ENCODE results near the gene FOXO3. TPM values are rescaled to one million over a fixed set of nuclear protein-coding genes. Genes with fewer than 3 reads are reported as not detected.

FOXO3 gene
- polyA plus RNA-seq, 1 of the 3 experiments (the other 2 are of a cell fraction): 8.1 TPM

- no peaks in the 10 kb centered on the region for H3K9me3 ChIP-seq
- no peaks in the 10 kb centered on the region for H3K27me3 ChIP-seq (ENCODE audit: insufficient read depth)
- CTCF ChIA-PET: interaction anchor here (1.2 to 1.3 kb wide), 2 partner anchors 12 to 72 kb away, joined by 3 to 4 read pairs; no protein-coding TSS in a partner anchor
- no peaks in the 10 kb centered on the region for H3K9me2 ChIP-seq
- no peak overlapping the region for H2AFZ ChIP-seq (ENCODE audit: low read depth)
- peaks cover 0 to 4% of the 10 kb centered on the region in 2 experiments for H3K36me3 ChIP-seq (replicated peaks in 1 of 2; ENCODE audit: control insufficient read depth in 1 of 2, insufficient read depth in 2 of 2, low read length in 1 of 2)
- no peak overlapping the region for H3K27ac ChIP-seq (ENCODE audit: low read depth in 2 of 2, low read length in 1 of 2)
- TF ChIP-seq YY1 (IDR thresholded peaks at IDR 0.05; ENCODE audit: low read depth): no peak
- no peak for TF ChIP-seq POLR2AphosphoS5 (IDR thresholded peaks at IDR 0.05; ENCODE audit: low read depth, low read length)
- TF ChIP-seq EP300 (IDR thresholded peaks at IDR 0.05; ENCODE audit: borderline replicate concordance in 1 of 2, low read depth in 1 of 2, low read length in 1 of 2): no peak
- no peak for TF ChIP-seq ZBTB33 (IDR thresholded peaks at IDR 0.05; ENCODE audit: borderline replicate concordance, low read depth)
- no peak for TF ChIP-seq PBX3 (IDR thresholded peaks at IDR 0.05)
- no peak for TF ChIP-seq NRF1 (IDR thresholded peaks at IDR 0.05; ENCODE audit: low read depth, low read length)
- no peak for TF ChIP-seq MAX (IDR thresholded peaks at IDR 0.05; ENCODE audit: low read depth)
- TF ChIP-seq RXRA (IDR thresholded peaks at IDR 0.05; ENCODE audit: borderline replicate concordance, low read depth): no peak
- TF ChIP-seq USF1 (IDR thresholded peaks at IDR 0.05; ENCODE audit: borderline replicate concordance, low read depth): no peak
- TF ChIP-seq MXI1 (IDR thresholded peaks at IDR 0.05; ENCODE audit: low read depth, low read length): no peak
- no peak for TF ChIP-seq JUND (IDR thresholded peaks at IDR 0.05)
- 93% methylated on average over 7 of the region's 7 CpGs for WGBS (ENCODE audit: low lambda C conversion rate)
- H4K20me1 ChIP-seq (ENCODE audit: insufficient read depth): no peaks in the 10 kb centered on the region
- H3F3A ChIP-seq (replicated peaks; ENCODE audit: insufficient read depth): no peaks in the 10 kb centered on the region
- DNase-seq: no peak
- no peak overlapping the region for H3K4me2 ChIP-seq
- POLR2A ChIA-PET: no interaction called here
- no peaks in the 10 kb centered on the region for H3K79me2 ChIP-seq (ENCODE audit: insufficient read depth)
- H3K4me3 ChIP-seq (ENCODE audit: low read depth in 2 of 2, low read length in 1 of 2): no peak overlapping the region
- H3K9ac ChIP-seq: no peak overlapping the region
- no peaks in the 10 kb centered on the region; a peak in 1 of 4 replicates for H3K4me1 ChIP-seq (ENCODE audit: control insufficient read depth in 1 of 2, insufficient read depth in 2 of 2, low read depth in 1 of 2, low read length in 1 of 2)
Observed at GRCh38 chr6:108726726-108727339, 166.1 kb downstream of the FOXO3 start.

DNA sequence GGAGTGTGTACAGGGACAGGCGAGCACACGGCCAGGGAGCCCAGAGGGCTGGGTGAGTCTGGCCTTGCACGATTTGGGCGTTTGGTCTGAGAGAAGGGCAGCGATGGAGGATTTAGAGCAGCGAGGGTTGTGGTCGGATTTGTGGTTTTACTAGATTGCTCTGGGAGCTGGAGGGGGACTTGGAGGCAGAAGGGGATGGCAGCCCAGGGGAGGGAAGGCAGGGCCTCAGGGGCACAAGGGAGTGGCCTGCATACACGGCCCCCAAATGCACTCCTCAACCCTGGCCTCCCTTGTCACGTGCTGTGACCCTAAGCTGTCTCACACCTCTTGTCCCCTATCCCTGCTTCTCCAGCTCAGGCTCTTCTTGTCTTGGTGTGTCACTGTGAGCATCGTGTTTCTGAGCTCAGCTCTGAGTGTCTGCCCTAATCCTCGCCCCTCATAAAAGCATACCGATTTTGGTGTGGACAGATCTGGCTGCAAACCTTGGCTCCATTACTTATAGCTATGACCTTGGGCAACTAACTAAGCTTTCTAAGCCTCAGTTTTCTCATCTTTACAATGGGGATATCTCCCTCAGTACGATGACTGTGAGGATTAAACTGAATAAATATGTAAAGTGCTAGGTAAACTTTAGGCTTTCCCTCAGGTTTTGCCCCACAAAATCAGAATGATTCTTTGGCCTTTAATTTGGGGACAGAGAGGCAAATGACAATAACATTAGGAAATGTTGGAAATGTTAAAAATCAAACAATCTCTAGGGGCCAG, 167.4 kb downstream of the FOXO3 start:
- Histone ChIP-seq H3F3A (replicated peaks; ENCODE audit: insufficient read depth) (no peaks in the 10 kb centered on the region), H4K20me1 (ENCODE audit: insufficient read depth) (no peaks in the 10 kb centered on the region), H3K4me3 (ENCODE audit: low read depth in 2 of 2, low read length in 1 of 2) (no peak overlapping the region), H3K4me2 (no peak overlapping the region), H3K9me2 (no peaks in the 10 kb centered on the region), H3K27me3 (ENCODE audit: insufficient read depth) (no peaks in the 10 kb centered on the region), H3K36me3 (replicated peaks in 1 of 2; ENCODE audit: control insufficient read depth in 1 of 2, insufficient read depth in 2 of 2, low read length in 1 of 2) (peaks cover 0 to 4% of the 10 kb centered on the region in 2 experiments), H2AFZ (ENCODE audit: low read depth) (no peak overlapping the region), H3K27ac (ENCODE audit: low read depth in 2 of 2, low read length in 1 of 2) (no peak overlapping the region), H3K4me1 (ENCODE audit: control insufficient read depth in 1 of 2, insufficient read depth in 2 of 2, low read depth in 1 of 2, low read length in 1 of 2) (no peaks in the 10 kb centered on the region; a peak in 1 of 4 replicates), H3K79me2 (ENCODE audit: insufficient read depth) (no peaks in the 10 kb centered on the region), H3K9ac (no peak overlapping the region), H3K9me3 (no peaks in the 10 kb centered on the region)
- ChIA-PET POLR2A (no interaction called here), CTCF (interaction anchor here (1.2 to 1.3 kb wide), 2 partner anchors 14 to 73 kb away, joined by 3 to 4 read pairs; no protein-coding TSS in a partner anchor)
- no peak for TF ChIP-seq TAF1 (IDR thresholded peaks at IDR 0.05; ENCODE audit: borderline replicate concordance, low read depth, low read length)
- TF ChIP-seq MEF2A (IDR thresholded peaks at IDR 0.05; ENCODE audit: borderline replicate concordance, low read depth): no peak
- no peak for TF ChIP-seq MXI1 (IDR thresholded peaks at IDR 0.05; ENCODE audit: low read depth, low read length)
- no peak for TF ChIP-seq FOSL2 (IDR thresholded peaks at IDR 0.05; ENCODE audit: borderline replicate concordance, low read depth)
- no peak for TF ChIP-seq RCOR1 (IDR thresholded peaks at IDR 0.05; ENCODE audit: low read length)
- TF ChIP-seq RFX5 (IDR thresholded peaks at IDR 0.05; ENCODE audit: low read length): no peak
- no peak for TF ChIP-seq FOXJ3 (CRISPR knock-in tag; IDR thresholded peaks at IDR 0.05)
- no peak for DNase-seq
- 95% methylated on average over 11 of the region's 13 CpGs for WGBS (ENCODE audit: low lambda C conversion rate)

All from SK-N-SH (cell line).